HG02798 (cell line): ENCODE data around the gene PDE6B.
"Not testable (repeated sequence)": the region's sequence is repeated elsewhere in the genome, so short reads cannot be mapped to it uniquely, and the experiment has no call there.

Source experiments
- ATAC-seq: cut with Tn5 transposase; IDR thresholded peaks from one replicate; pipeline ENCODE4 v1.9.1; 2021; ENCODE audit warnings: mild to moderate bottlenecking; ENCODE audit not compliant: unreplicated experiment, poor library complexity

Gene PDE6B

DNA sequence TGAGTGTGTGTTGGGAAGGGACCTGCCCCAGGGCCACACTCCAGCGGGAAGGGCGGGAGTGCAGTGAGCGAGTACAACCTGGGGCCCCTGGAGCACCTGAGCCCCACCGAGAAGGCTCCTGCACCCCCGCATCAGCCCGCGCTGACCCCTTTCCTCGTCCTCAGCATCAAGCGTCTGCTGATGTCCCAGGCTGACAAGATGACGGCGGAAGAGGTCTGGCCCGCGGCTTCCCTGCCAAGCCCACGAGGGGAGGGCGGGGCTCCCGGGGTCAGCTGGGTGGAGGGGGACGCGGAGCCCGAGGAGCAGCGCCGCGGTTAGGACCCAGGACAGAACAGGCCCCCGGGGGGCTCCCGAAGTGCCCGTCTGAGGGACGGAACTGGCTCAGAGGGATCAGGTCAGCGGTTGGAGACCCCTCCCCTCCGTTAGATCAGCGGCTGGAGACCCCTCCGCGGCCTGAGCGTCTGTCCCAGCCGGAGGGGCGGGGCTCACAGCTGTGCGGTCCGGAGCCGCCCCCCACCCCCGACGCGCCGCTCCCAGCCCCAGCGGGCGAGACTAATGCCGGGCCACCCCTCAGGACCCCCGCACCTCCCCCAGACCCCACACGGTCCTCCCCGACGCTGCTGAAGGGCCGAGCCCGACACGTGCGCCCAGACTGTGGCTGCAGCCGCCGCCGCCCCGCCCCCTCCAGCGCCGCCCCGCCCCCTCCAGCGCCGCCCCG, 55.7 kb downstream of the PDE6B start:
- no peak for ATAC-seq

- no peak for ATAC-seq
These were observed 56.5 kb downstream of the PDE6B start for GRCh38 chr4:681736-682451.

GRCh38 chr4:682490-683172, 57.3 kb downstream of the PDE6B start:
- no peak for ATAC-seq

DNA sequence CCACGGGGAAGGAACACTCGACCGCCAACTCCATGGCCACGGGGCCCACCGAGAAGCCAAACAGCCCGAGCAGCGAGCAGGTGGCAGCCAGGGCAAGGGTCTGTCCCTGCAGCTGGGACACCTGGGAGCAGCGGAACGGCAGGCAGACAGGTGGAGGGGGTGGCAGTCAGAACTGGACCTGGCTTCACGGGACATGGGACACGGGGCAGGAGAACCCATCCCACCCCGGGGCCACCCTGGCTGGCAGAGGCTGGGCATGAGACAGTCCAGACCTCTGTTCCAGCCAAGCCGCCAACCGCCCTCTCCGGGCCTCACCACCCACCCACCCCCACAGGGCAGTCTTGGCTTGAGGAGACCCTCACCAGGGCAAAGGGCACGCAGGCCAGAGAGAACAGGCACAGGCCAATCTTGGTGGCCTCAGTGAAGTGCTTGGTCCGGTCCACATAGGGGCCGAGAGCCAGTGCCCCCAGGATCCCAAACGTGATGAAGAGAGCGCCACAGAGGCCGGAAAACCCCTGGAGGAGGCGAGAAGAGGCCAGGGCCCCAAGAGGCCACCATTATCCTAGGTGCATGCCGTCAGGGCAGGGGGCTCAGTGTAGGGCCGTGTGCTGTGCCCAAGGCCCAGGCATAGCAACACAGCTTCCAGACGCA, 58.0 kb downstream of the PDE6B start:
- no peak for ATAC-seq

DNA sequence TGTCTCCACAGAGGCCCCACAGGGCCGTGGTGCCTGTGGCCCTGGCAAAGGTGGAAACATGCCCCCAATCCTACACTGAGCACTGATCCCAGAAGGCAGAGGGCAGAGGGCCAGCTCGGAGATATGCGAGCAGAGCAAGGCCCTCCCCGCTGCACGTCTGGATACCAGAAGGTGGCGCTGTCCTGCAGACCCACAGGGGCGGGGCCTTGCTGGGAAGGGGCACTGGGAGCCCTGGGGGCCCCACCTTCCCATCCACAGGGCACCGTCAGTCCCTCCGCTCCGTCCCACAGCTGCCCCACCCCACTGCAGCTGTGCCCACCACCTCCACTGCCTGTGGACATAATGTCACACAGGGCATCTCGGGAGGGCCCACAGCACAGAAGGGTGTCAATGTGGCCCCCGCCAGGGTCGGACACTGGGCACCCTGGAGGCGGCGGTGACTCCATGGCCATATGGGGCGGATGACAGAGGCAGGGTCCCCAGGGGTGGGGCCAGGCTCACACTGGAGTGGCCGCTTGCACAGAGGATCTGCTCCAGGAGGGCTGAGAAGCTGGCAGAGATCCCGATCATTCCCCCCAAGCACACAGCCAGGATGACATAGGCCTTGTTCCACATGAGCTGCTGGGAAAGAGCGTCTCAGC, 58.7 kb downstream of the PDE6B start:
- ATAC-seq, result no peak

DNA sequence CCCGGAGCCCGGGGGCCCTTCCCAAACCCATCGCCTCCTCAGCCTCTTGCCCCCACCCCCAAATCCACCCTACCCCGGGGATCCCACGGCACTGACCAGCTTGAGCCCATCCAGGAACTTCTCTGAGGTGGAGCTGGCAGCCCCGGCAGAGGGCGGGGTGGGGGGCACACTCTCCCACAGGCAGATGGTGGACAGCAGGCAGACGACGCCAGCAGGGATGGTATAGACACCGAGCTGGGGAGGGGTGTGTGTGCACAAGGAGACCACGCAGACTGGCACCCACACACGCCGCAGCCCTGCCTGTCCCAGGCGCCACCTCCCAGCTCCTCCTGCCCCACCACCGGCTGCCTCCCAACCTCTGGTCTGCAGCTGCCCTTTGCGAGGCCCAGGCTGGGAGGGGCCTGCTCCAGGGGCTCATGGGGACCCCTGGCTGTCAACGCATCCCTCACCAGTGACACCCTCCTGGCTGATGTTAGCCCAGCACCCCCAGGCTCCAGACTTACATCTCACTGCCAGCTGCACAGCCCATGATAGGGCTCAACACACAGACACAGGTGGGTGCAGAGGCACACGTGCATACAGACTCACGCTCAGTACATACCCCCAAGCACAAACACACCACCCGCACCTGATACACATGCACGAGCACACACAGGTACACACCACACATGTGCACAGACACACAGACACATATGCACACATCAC, 59.4 kb downstream of the PDE6B start:
- ATAC-seq, result no peak

GRCh38 chr4:685679-686412, 60.5 kb downstream of the PDE6B start:
- ATAC-seq, result no peak

GRCh38 chr4:686413-687040, 61.2 kb downstream of the PDE6B start:
- no peak for ATAC-seq

DNA sequence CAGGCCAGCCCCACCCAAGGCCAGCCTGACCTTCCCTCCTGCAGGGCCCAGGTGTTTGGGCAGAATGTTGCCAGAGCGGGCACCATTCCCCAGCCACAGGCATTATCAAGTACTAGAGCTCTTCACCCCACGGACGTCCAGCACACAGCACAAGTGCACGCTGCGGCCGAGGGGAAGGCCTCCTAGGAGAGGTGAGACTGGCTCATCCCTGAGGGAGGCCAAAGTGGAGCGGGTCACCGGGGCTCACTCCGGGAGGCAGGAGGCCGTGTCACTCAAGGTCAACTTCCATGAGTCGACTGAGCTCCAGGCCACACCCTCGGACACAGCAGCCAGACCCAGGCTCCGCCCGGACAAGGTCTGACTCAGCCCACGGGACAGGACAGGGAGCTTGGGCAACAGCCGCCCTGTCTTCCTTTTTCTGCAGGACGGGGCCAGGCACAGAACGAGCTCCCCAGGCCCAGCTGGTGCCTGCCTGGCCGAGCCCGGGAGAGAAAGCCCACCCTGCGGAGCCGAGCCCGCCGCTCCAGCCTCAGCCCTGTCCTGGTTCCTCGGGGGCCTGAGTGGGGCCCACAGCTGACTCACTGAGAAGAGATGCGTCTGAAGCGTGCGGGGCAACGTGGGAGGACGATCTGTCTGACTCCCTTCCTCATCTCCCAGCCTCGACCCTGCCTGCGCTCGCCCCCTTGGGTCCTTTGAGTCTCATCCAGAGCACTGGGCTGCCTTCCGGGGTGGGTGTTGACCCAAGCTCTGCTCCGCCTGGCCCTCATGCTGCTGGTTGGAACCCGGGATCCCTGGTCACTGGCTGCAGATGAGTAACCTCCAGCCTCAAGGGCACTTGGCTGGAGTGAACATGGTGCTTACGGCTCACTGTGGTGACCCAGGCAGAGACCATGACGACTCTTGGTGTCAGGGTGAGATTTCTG, 61.9 kb downstream of the PDE6B start:
- ATAC-seq, result no peak

- no peak for ATAC-seq
These were observed 62.8 kb downstream of the PDE6B start for GRCh38 chr4:687971-688853.

GRCh38 chr4:688854-689681, 63.7 kb downstream of the PDE6B start, which contains the start of gene SLC49A3:
Gene SLC49A3, minus strand, starts transcription at chr4:689151. Its CDS starts 24 bp downstream, at chr4:689127.
- ATAC-seq, result no peak

GRCh38 chr4:689723-690122, 64.3 kb downstream of the PDE6B start:
- ATAC-seq, result no peak

GRCh38 chr4:692771-693554, 67.6 kb downstream of the PDE6B start:
- no peak for ATAC-seq

GRCh38 chr4:694341-694940, 69.1 kb downstream of the PDE6B start:
- not testable (repeated sequence) for ATAC-seq
